ENCODE results near the gene CPSF4L. TPM values are rescaled to one million over a fixed set of nuclear protein-coding genes. Genes with fewer than 3 reads are reported as not detected.
A peak's percentile ranks its signal among the peaks of the same experiment; 100 is the strongest.

CPSF4L gene
- total and polyA plus RNA-seq, 2 of the 13 experiments (the other 11 are each of a cell fraction or from before 2014, with no cell fraction given): 0.73 to 1.6 TPM

DNA sequence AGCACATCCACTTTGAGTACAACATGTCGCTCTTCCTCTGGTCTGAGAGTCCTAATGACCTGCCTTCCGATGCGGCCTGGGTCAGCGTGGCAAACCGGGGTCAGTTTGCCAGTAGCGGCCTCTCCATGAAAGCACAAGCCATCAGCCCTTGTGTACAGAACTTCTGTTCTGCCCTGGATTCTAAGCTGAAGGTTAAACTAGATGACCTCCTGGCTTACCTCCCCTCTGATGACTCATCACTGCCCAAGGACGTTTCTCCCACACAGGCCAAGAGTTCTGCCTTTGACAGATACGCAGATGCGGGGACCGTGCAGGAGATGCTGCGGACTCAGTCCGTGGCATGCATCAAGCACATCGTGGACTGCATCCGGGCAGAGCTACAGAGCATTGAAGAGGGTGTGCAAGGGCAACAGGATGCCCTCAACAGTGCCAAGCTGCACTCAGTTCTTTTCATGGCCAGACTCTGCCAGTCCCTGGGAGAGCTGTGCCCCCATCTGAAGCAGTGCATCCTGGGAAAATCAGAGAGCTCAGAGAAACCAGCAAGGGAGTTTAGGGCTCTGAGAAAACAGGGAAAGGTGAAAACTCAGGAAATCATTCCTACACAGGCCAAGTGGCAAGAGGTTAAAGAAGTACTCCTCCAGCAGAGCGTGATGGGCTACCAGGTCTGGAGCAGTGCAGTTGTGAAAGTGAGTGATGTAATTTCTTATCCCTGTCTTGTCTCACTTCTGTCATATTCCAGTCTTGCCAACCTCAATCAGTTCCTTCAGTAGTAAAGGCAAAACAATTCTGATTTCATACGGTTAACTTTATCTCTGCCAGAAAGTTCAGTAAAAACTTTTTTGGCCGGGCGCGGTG is 60.2 kb downstream of the CPSF4L start (continued):
- TF ChIP-seq GZF1 (CRISPR knock-in tag; IDR thresholded peaks at IDR 0.05): peak; percentile 24; the same call in 1 of the 2 replicates
- TF ChIP-seq, protein P1, sequence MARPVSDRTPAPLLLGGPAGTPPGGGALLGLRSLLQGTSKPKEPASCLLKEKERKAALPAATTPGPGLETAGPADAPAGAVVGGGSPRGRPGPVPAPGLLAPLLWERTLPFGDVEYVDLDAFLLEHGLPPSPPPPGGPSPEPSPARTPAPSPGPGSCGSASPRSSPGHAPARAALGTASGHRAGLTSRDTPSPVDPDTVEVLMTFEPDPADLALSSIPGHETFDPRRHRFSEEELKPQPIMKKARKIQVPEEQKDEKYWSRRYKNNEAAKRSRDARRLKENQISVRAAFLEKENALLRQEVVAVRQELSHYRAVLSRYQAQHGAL (CRISPR knock-in tag; IDR thresholded peaks at IDR 0.05; ENCODE audit: not compliant biosample characterization): no peak
- TF ChIP-seq, protein P2, sequence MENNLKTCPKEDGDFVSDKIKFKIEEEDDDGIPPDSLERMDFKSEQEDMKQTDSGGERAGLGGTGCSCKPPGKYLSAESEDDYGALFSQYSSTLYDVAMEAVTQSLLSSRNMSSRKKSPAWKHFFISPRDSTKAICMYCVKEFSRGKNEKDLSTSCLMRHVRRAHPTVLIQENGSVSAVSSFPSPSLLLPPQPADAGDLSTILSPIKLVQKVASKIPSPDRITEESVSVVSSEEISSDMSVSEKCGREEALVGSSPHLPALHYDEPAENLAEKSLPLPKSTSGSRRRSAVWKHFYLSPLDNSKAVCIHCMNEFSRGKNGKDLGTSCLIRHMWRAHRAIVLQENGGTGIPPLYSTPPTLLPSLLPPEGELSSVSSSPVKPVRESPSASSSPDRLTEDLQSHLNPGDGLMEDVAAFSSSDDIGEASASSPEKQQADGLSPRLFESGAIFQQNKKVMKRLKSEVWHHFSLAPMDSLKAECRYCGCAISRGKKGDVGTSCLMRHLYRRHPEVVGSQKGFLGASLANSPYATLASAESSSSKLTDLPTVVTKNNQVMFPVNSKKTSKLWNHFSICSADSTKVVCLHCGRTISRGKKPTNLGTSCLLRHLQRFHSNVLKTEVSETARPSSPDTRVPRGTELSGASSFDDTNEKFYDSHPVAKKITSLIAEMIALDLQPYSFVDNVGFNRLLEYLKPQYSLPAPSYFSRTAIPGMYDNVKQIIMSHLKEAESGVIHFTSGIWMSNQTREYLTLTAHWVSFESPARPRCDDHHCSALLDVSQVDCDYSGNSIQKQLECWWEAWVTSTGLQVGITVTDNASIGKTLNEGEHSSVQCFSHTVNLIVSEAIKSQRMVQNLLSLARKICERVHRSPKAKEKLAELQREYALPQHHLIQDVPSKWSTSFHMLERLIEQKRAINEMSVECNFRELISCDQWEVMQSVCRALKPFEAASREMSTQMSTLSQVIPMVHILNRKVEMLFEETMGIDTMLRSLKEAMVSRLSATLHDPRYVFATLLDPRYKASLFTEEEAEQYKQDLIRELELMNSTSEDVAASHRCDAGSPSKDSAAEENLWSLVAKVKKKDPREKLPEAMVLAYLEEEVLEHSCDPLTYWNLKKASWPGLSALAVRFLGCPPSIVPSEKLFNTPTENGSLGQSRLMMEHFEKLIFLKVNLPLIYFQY (CRISPR knock-in tag; IDR thresholded peaks at IDR 0.05; ENCODE audit: borderline replicate concordance): no peak; the same call in 1 of the 2 replicates
- TF ChIP-seq, protein P3, sequence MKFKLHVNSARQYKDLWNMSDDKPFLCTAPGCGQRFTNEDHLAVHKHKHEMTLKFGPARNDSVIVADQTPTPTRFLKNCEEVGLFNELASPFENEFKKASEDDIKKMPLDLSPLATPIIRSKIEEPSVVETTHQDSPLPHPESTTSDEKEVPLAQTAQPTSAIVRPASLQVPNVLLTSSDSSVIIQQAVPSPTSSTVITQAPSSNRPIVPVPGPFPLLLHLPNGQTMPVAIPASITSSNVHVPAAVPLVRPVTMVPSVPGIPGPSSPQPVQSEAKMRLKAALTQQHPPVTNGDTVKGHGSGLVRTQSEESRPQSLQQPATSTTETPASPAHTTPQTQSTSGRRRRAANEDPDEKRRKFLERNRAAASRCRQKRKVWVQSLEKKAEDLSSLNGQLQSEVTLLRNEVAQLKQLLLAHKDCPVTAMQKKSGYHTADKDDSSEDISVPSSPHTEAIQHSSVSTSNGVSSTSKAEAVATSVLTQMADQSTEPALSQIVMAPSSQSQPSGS (CRISPR knock-in tag; IDR thresholded peaks at IDR 0.05): peak; percentile 91
- peak; percentile 62; the same call in 1 of the 2 replicates for TF ChIP-seq ZFP36L1 (CRISPR knock-in tag; IDR thresholded peaks at IDR 0.05)
- no peak for TF ChIP-seq NCOA5 (CRISPR knock-in tag; IDR thresholded peaks at IDR 0.05)
- TF ChIP-seq PRPF4 (IDR thresholded peaks at IDR 0.05; ENCODE audit: low read depth, low read length, poor library complexity, severe bottlenecking): peak; percentile 18
- no peak for TF ChIP-seq ZNF790 (CRISPR knock-in tag; IDR thresholded peaks at IDR 0.05; ENCODE audit: borderline replicate concordance)
- no peak for TF ChIP-seq TCF7L2 (IDR thresholded peaks at IDR 0.05; ENCODE audit: low read depth, low read length)
- peak; percentile 94 for TF ChIP-seq MEF2D (CRISPR knock-in tag; IDR thresholded peaks at IDR 0.05)
- TF ChIP-seq, protein P4, sequence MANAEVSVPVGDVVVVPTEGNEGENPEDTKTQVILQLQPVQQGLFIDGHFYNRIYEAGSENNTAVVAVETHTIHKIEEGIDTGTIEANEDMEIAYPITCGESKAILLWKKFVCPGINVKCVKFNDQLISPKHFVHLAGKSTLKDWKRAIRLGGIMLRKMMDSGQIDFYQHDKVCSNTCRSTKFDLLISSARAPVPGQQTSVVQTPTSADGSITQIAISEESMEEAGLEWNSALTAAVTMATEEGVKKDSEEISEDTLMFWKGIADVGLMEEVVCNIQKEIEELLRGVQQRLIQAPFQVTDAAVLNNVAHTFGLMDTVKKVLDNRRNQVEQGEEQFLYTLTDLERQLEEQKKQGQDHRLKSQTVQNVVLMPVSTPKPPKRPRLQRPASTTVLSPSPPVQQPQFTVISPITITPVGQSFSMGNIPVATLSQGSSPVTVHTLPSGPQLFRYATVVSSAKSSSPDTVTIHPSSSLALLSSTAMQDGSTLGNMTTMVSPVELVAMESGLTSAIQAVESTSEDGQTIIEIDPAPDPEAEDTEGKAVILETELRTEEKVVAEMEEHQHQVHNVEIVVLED (CRISPR knock-in tag; IDR thresholded peaks at IDR 0.05; ENCODE audit: borderline replicate concordance): peak; percentile 77
- peak; percentile 52; the same call in 1 of the 2 replicates for TF ChIP-seq ZNF564 (CRISPR knock-in tag; IDR thresholded peaks at IDR 0.05)
- TF ChIP-seq, protein P5, sequence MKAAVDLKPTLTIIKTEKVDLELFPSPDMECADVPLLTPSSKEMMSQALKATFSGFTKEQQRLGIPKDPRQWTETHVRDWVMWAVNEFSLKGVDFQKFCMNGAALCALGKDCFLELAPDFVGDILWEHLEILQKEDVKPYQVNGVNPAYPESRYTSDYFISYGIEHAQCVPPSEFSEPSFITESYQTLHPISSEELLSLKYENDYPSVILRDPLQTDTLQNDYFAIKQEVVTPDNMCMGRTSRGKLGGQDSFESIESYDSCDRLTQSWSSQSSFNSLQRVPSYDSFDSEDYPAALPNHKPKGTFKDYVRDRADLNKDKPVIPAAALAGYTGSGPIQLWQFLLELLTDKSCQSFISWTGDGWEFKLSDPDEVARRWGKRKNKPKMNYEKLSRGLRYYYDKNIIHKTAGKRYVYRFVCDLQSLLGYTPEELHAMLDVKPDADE (CRISPR knock-in tag; IDR thresholded peaks at IDR 0.05): no peak
- TF ChIP-seq BRD4 (CRISPR knock-in tag; IDR thresholded peaks at IDR 0.05): no peak
- no peak for TF ChIP-seq MATR3 (CRISPR knock-in tag; IDR thresholded peaks at IDR 0.05)
- no peak for TF ChIP-seq ZNF510 (CRISPR knock-in tag; IDR thresholded peaks at IDR 0.05; ENCODE audit: low read depth)
- TF ChIP-seq ZNF225 (CRISPR knock-in tag; IDR thresholded peaks at IDR 0.05): peak; percentile 20; the same call in 1 of the 2 replicates
- no peak for TF ChIP-seq ZNF234 (CRISPR knock-in tag; conservative IDR thresholded peaks at IDR 0.05)
- no peak for TF ChIP-seq ZNF737 (CRISPR knock-in tag; IDR thresholded peaks at IDR 0.05; ENCODE audit: borderline replicate concordance)
- TF ChIP-seq AKAP8 (CRISPR knock-in tag; IDR thresholded peaks at IDR 0.05): no peak

Data from HepG2 (cell line).